Hepatocyte (in vitro differentiated cells): ENCODE data around the gene CENPP. TPM values are rescaled to one million over a fixed set of nuclear protein-coding genes. Genes with fewer than 3 reads are reported as not detected.

Experiments used
- DNase-seq: peaks from one replicate; pipeline ENCODE4 v3.0.0-alpha.2; 2016; ENCODE audit warnings: low spot score
- H2AFZ ChIP-seq: fragments of 200-600 bp; sonication (generic); 2 replicates; pipeline ENCODE4 v1.6.0; 2016; ENCODE audit warnings: antibody characterized with exemption, mild to moderate bottlenecking
- H3K27ac ChIP-seq: fragments of 200-600 bp; sonication (generic); 2 replicates; pipeline ENCODE4 v1.5.1; 2016; ENCODE audit warnings: mild to moderate bottlenecking
- H3K27me3 ChIP-seq: fragments of 200-600 bp; sonication (generic); 2 replicates; pipeline ENCODE4 v1.6.1; 2016
- H3K36me3 ChIP-seq: fragments of 200-600 bp; sonication (generic); replicated peaks from 2 replicates; pipeline ENCODE4 v1.5.1; 2016; ENCODE audit warnings: low read depth; ENCODE audit not compliant: insufficient read depth
- H3K4me1 ChIP-seq: fragments of 200-600 bp; sonication (generic); 2 replicates; pipeline ENCODE4 v1.5.1; 2016; ENCODE audit warnings: mild to moderate bottlenecking, moderate library complexity; ENCODE audit not compliant: insufficient read depth
- H3K4me2 ChIP-seq: fragments of 200-600 bp; sonication (generic); 2 replicates; pipeline ENCODE4 v1.6.0; 2016
- H3K4me3 ChIP-seq: fragments of 200-600 bp; sonication (generic); 2 replicates; pipeline ENCODE4 v1.5.1; 2016; ENCODE audit warnings: mild to moderate bottlenecking
- H3K79me2 ChIP-seq: fragments of 200-600 bp; sonication (generic); 2 replicates; pipeline ENCODE4 v1.6.0; 2017; ENCODE audit warnings: mild to moderate bottlenecking
- H3K9me2 ChIP-seq: fragments of 200-600 bp; sonication (generic); replicated peaks from 2 replicates; pipeline ENCODE4 v1.6.0; 2017; ENCODE audit warnings: mild to moderate bottlenecking; ENCODE audit not compliant: insufficient read depth
- H3K9me3 ChIP-seq: fragments of 200-600 bp; sonication (generic); 2 replicates; pipeline ENCODE4 v1.5.1; 2016; ENCODE audit warnings: low read depth, mild to moderate bottlenecking
- H4K20me1 ChIP-seq: fragments of 200-600 bp; sonication (generic); 2 replicates; pipeline ENCODE4 v1.6.0; 2016; ENCODE audit warnings: mild to moderate bottlenecking; ENCODE audit not compliant: insufficient read depth, poor library complexity, severe bottlenecking
- EZH2 ChIP-seq: fragments of 200-600 bp; sonication (generic); IDR thresholded peaks from 2 replicates; pipeline ENCODE4 v1.6.1; 2016; ENCODE audit warnings: antibody characterized with exemption, mild to moderate bottlenecking, borderline replicate concordance
- EZH2phosphoT487 ChIP-seq: fragments of 200-600 bp; sonication (generic); IDR thresholded peaks from one replicate; pipeline ENCODE4 v1.6.1; 2018; ENCODE audit warnings: antibody characterized with exemption, mild to moderate bottlenecking, low read depth, moderate library complexity; ENCODE audit not compliant: unreplicated experiment, severe bottlenecking
- WGBS: methylation state at CpG from one replicate; pipeline ENCODE4 v1.1.6; 2016; ENCODE audit warnings: low lambda C conversion rate; ENCODE audit errors: missing lambda C conversion rate; 5-methylcytosine and 5-hydroxymethylcytosine counted together
- polyA plus RNA-seq: library from polyadenylated mRNA; unstranded; fragments of >200 nt; fragmentation: Nextera tagmentation; extraction: Ambion mirVana; gene quantifications from 2 replicates; pipeline ENCODE4 v1.2.1, GENCODE V29; 2016
- total RNA-seq: library from RNA; depleted of rRNA; stranded (reverse); fragments of >200 nt; gene quantifications from 2 replicates; pipeline ENCODE4 v1.2.3, GENCODE V29; 2014
- TF ChIP-seq, protein P1 (sequence below): fragments of 200-600 bp; sonication (generic); IDR thresholded peaks from 2 replicates; pipeline ENCODE4 v1.5.1; 2016; ENCODE audit warnings: antibody characterized with exemption, mild to moderate bottlenecking; ENCODE audit not compliant: poor library complexity

The CENPP gene
- total and polyA plus RNA-seq, 2 experiments from 2014 or later, result 5.1 to 5.9 TPM

GRCh38 chr9:92626484-92626883 lies 300.7 kb downstream of the CENPP start:
- H3K36me3 ChIP-seq, result no peaks in the 10 kb centered on the region
- no peak for DNase-seq
- H3K27me3 ChIP-seq, result no peaks in the 10 kb centered on the region
- no peaks in the 10 kb centered on the region for H4K20me1 ChIP-seq
- no peaks in the 10 kb centered on the region for H3K9me2 ChIP-seq
- H3K4me3 ChIP-seq, result no peak overlapping the region
- no peaks in the 10 kb centered on the region for H3K79me2 ChIP-seq
- H3K9me3 ChIP-seq, result no peaks in the 10 kb centered on the region
- H2AFZ ChIP-seq, result no peak overlapping the region
- H3K4me1 ChIP-seq, result no peaks in the 10 kb centered on the region
- H3K4me2 ChIP-seq, result no peak overlapping the region
- H3K27ac ChIP-seq, result no peak overlapping the region
- no peak for TF ChIP-seq EZH2phosphoT487
- TF ChIP-seq, protein P1, sequence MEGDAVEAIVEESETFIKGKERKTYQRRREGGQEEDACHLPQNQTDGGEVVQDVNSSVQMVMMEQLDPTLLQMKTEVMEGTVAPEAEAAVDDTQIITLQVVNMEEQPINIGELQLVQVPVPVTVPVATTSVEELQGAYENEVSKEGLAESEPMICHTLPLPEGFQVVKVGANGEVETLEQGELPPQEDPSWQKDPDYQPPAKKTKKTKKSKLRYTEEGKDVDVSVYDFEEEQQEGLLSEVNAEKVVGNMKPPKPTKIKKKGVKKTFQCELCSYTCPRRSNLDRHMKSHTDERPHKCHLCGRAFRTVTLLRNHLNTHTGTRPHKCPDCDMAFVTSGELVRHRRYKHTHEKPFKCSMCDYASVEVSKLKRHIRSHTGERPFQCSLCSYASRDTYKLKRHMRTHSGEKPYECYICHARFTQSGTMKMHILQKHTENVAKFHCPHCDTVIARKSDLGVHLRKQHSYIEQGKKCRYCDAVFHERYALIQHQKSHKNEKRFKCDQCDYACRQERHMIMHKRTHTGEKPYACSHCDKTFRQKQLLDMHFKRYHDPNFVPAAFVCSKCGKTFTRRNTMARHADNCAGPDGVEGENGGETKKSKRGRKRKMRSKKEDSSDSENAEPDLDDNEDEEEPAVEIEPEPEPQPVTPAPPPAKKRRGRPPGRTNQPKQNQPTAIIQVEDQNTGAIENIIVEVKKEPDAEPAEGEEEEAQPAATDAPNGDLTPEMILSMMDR, result no peak
- TF ChIP-seq EZH2, result no peak

GRCh38 chr9:92627651-92628050 lies 301.9 kb downstream of the CENPP start:
- Histone ChIP-seq H3K79me2 (no peaks in the 10 kb centered on the region), H3K27ac (no peak overlapping the region), H2AFZ (no peak overlapping the region), H4K20me1 (no peaks in the 10 kb centered on the region), H3K9me3 (no peaks in the 10 kb centered on the region), H3K4me1 (no peaks in the 10 kb centered on the region), H3K36me3 (no peaks in the 10 kb centered on the region), H3K9me2 (no peaks in the 10 kb centered on the region), H3K4me3 (no peak overlapping the region), H3K4me2 (no peak overlapping the region), H3K27me3 (no peaks in the 10 kb centered on the region)
- WGBS, result 95% methylated on average over 5 of the region's 5 CpGs
- TF ChIP-seq, protein P1, result no peak
- TF ChIP-seq EZH2, result no peak
- no peak for TF ChIP-seq EZH2phosphoT487
- DNase-seq, result no peak

- WGBS, result 96% methylated on average over 13 of the region's 13 CpGs
- TF ChIP-seq EZH2phosphoT487 (no peak), EZH2 (no peak)
- TF ChIP-seq, protein P1, result no peak
- DNase-seq, result no peak
- Histone ChIP-seq H3K79me2 (no peaks in the 10 kb centered on the region), H3K36me3 (no peaks in the 10 kb centered on the region), H3K9me3 (no peaks in the 10 kb centered on the region), H3K4me3 (no peak overlapping the region), H3K9me2 (no peaks in the 10 kb centered on the region), H2AFZ (no peak overlapping the region), H3K4me2 (no peak overlapping the region), H4K20me1 (no peaks in the 10 kb centered on the region), H3K27me3 (no peaks in the 10 kb centered on the region), H3K4me1 (no peaks in the 10 kb centered on the region), H3K27ac (no peak overlapping the region)
Observed at GRCh38 chr9:92631452-92632343, 305.9 kb downstream of the CENPP start.
